Activated CD4-positive, alpha-beta T cell treated with anti-CD3 and anti-CD28 coated beads for 1 hour (primary cell): ENCODE results near the gene OR2H1.

Experiments used
- DNase-seq: peaks from one replicate; pipeline ENCODE4 v3.0.0-alpha.2; 2020

Gene OR2H1

GRCh38 chr6:29486577-29486976, 29.6 kb downstream of the OR2H1 start:
- DNase-seq = no peak

GRCh38 chr6:29487131-29487530, 30.2 kb downstream of the OR2H1 start:
- no peak for DNase-seq

- no peak for DNase-seq
These were observed 30.7 kb downstream of the OR2H1 start, which contains the start of gene MAS1L for GRCh38 chr6:29487660-29488059. TSS of gene MAS1L (minus strand) at chr6:29487956. CDS start at chr6:29487902, 54 bp downstream.

GRCh38 chr6:29488874-29489273, 31.9 kb downstream of the OR2H1 start:
- DNase-seq = no peak

- DNase-seq = no peak
These were observed 32.3 kb downstream of the OR2H1 start for GRCh38 chr6:29489286-29489685.

- no peak for DNase-seq
These were observed 33.1 kb downstream of the OR2H1 start for GRCh38 chr6:29490055-29490454.

GRCh38 chr6:29490552-29490951, 33.6 kb downstream of the OR2H1 start:
- no peak for DNase-seq

- no peak for DNase-seq
These were observed 34.6 kb downstream of the OR2H1 start for GRCh38 chr6:29491574-29491973.

GRCh38 chr6:29493261-29493660, 36.3 kb downstream of the OR2H1 start:
- no peak for DNase-seq

GRCh38 chr6:29494131-29494530, 37.2 kb downstream of the OR2H1 start:
- no peak for DNase-seq

GRCh38 chr6:29495571-29495970, 38.6 kb downstream of the OR2H1 start:
- no peak for DNase-seq

- DNase-seq = no peak
These were observed 40.0 kb downstream of the OR2H1 start for GRCh38 chr6:29496961-29497360.

- DNase-seq = no peak
These were observed 42.7 kb downstream of the OR2H1 start for GRCh38 chr6:29499704-29500103.

GRCh38 chr6:29500594-29500993, 43.6 kb downstream of the OR2H1 start:
- no peak for DNase-seq

- DNase-seq = no peak
These were observed 44.2 kb downstream of the OR2H1 start for GRCh38 chr6:29501106-29501505.

- no peak for DNase-seq
These were observed 45.2 kb downstream of the OR2H1 start for GRCh38 chr6:29502181-29502580.

GRCh38 chr6:29502597-29502996, 45.6 kb downstream of the OR2H1 start:
- no peak for DNase-seq

GRCh38 chr6:29504961-29505360, 48.0 kb downstream of the OR2H1 start:
- DNase-seq = no peak

GRCh38 chr6:29505808-29506207, 48.9 kb downstream of the OR2H1 start:
- no peak for DNase-seq

GRCh38 chr6:29506446-29507067, 49.6 kb downstream of the OR2H1 start:
- no peak for DNase-seq

- DNase-seq = no peak
These were observed 50.4 kb downstream of the OR2H1 start for GRCh38 chr6:29507319-29507718.

- no peak for DNase-seq
These were observed 52.3 kb downstream of the OR2H1 start for GRCh38 chr6:29509239-29509638.

GRCh38 chr6:29509711-29510110, 52.8 kb downstream of the OR2H1 start:
- DNase-seq = no peak

GRCh38 chr6:29510202-29510601, 53.2 kb downstream of the OR2H1 start:
- no peak for DNase-seq

- DNase-seq = no peak
These were observed 53.9 kb downstream of the OR2H1 start for GRCh38 chr6:29510746-29511300.
